H1 (cell line): Measurements from ENCODE around the gene CYP27B1. TPM values are rescaled to one million over a fixed set of nuclear protein-coding genes. Genes with fewer than 3 reads are reported as not detected.
A peak's percentile ranks its signal among the peaks of the same experiment; 100 is the strongest.

ENCODE experiments used
- CTCF ChIA-PET: fragments of 300-600 bp; sonication (Branson Sonifier 250); formaldehyde crosslinking; loops from one replicate; lab custom pipeline; 2021; ENCODE audit not compliant: partially characterized antibody; lab: Charles Lee
- POLR2A ChIA-PET: fragments of 300-600 bp; sonication (Branson Sonifier 250); formaldehyde crosslinking; loops from one replicate; lab custom pipeline; 2021; ENCODE audit warnings: inconsistent platforms; ENCODE audit not compliant: partially characterized antibody; lab: Charles Lee
- DNase-seq, 2 experiments: peaks; one replicate each; pipeline versions ENCODE4 v3.0.0 to v3.0.0-alpha.2; 2010 to 2022; ENCODE audit warnings: low spot score in 2 of 2, low read depth in 1 of 2, mixed read lengths in 1 of 2
- FAIRE-seq: peaks from 2 replicates; lab custom pipeline; 2011; peaks lifted over from hg19 to GRCh38; lab: Jason Lieb, UNC
- H2AFZ ChIP-seq: 2 replicates; pipeline ENCODE4 v1.8.1; 2012; ENCODE audit warnings: low read length, inconsistent platforms
- H2AK5ac ChIP-seq: 2 replicates; pipeline ENCODE4 v1.6.1; 2013; ENCODE audit warnings: low read depth, low read length
- H2BK120ac ChIP-seq: replicated peaks from 2 replicates; pipeline ENCODE3; 2013; ENCODE audit warnings: low read depth, low read length, inconsistent platforms
- H2BK12ac ChIP-seq: 2 replicates; pipeline ENCODE4 v1.6.1; 2013; ENCODE audit warnings: low read depth, low read length
- H2BK15ac ChIP-seq: 2 replicates; pipeline ENCODE4 v1.6.1; 2013; ENCODE audit warnings: low read length
- H2BK20ac ChIP-seq: 2 replicates; pipeline ENCODE4 v1.6.1; 2013; ENCODE audit warnings: low read length
- H2BK5ac ChIP-seq: 2 replicates; pipeline ENCODE4 v1.6.1; 2013; ENCODE audit warnings: low read depth, low read length
- H3K14ac ChIP-seq: 2 replicates; pipeline ENCODE4 v1.6.1; 2013; ENCODE audit warnings: inconsistent platforms; ENCODE audit not compliant: insufficient read length
- H3K18ac ChIP-seq: 2 replicates; pipeline ENCODE4 v1.6.1; 2013; ENCODE audit warnings: low read length; ENCODE audit errors: extremely low read depth
- H3K23ac ChIP-seq: 2 replicates; pipeline ENCODE4 v1.6.1; 2013; ENCODE audit warnings: inconsistent platforms; ENCODE audit not compliant: insufficient read length
- H3K23me2 ChIP-seq: 2 replicates; pipeline ENCODE4 v1.6.1; 2013; ENCODE audit warnings: low read depth, low read length
- H3K27ac ChIP-seq: 2 replicates; pipeline ENCODE4 v1.6.1; 2011; ENCODE audit warnings: low read depth, low read length, inconsistent platforms
- H3K27me3 ChIP-seq, 4 experiments: replicated peaks in 1 of 4; 1 replicate in 1 of 4; 2 replicates in 3 of 4; pipeline versions ENCODE4 v1.6.1 to v1.8.1; 2011 to 2013; ENCODE audit warnings: low read length in 3 of 4, mild to moderate bottlenecking in 3 of 4, inconsistent platforms in 2 of 4, mixed read lengths in 2 of 4, moderate library complexity in 1 of 4; ENCODE audit not compliant: control insufficient read depth in 3 of 4, insufficient read depth in 3 of 4; ENCODE audit errors: extremely low read depth in 1 of 4
- H3K36me3 ChIP-seq, 4 experiments: 2 replicates each; pipeline versions ENCODE4 v1.6.1 to v1.8.1; 2011 to 2013; ENCODE audit warnings: mild to moderate bottlenecking in 4 of 4, low read length in 3 of 4, moderate library complexity in 2 of 4, control low read depth in 1 of 4, inconsistent platforms in 1 of 4; ENCODE audit not compliant: insufficient read depth in 4 of 4, control insufficient read depth in 2 of 4
- H3K4ac ChIP-seq: replicated peaks from 2 replicates; pipeline ENCODE3; 2013; ENCODE audit warnings: low read length, low read depth, mixed read lengths, inconsistent platforms; ENCODE audit not compliant: insufficient read length
- H3K4me1 ChIP-seq, 4 experiments: replicated peaks in 1 of 4; 1 replicate in 1 of 4; 2 replicates in 3 of 4; pipeline versions ENCODE4 v1.6.1 to v1.8.1; 2011 to 2013; ENCODE audit warnings: low read length in 3 of 4, inconsistent platforms in 2 of 4, mixed read lengths in 1 of 4; ENCODE audit not compliant: insufficient read depth in 4 of 4, control insufficient read depth in 3 of 4
- H3K4me2 ChIP-seq, 2 experiments: 2 replicates each; pipeline versions ENCODE4 v1.6.1 to v1.8.1; 2011 to 2013; ENCODE audit warnings: low read depth in 2 of 2, low read length in 2 of 2, control low read depth in 1 of 2, inconsistent platforms in 1 of 2, mild to moderate bottlenecking in 1 of 2; ENCODE audit not compliant: insufficient read depth in 1 of 2
- H3K4me3 ChIP-seq, 4 experiments: fragments of 200-600, 300-600 bp in 1 of 4; sonication (generic), shearing (Covaris generic), sonication (Bioruptor Twin) in 1 of 4; 2 replicates each; pipeline versions ENCODE4 v1.5.1 to v1.8.1; 2011 to 2016; ENCODE audit warnings: low read length in 4 of 4, low read depth in 3 of 4, control low read depth in 2 of 4, inconsistent platforms in 2 of 4, mild to moderate bottlenecking in 2 of 4, mixed read lengths in 1 of 4, moderate library complexity in 1 of 4; ENCODE audit not compliant: insufficient read depth in 2 of 4; ENCODE audit errors: extremely low read depth in 1 of 4
- H3K56ac ChIP-seq: replicated peaks from 2 replicates; pipeline ENCODE3; 2013; ENCODE audit warnings: low read depth, mild to moderate bottlenecking, mixed read lengths, low read length, inconsistent platforms; ENCODE audit not compliant: insufficient read length
- H3K79me1 ChIP-seq: 2 replicates; pipeline ENCODE4 v1.6.1; 2013; ENCODE audit warnings: low read depth, low read length, control low read depth
- H3K79me2 ChIP-seq, 2 experiments: 2 replicates each; pipeline versions ENCODE4 v1.6.1 to v1.8.1; 2012 to 2013; ENCODE audit warnings: low read length in 2 of 2, mild to moderate bottlenecking in 2 of 2, inconsistent platforms in 1 of 2; ENCODE audit not compliant: insufficient read depth in 2 of 2, control insufficient read depth in 1 of 2
- H3K9ac ChIP-seq, 4 experiments: replicated peaks in 1 of 4; 1 replicate in 1 of 4; 2 replicates in 3 of 4; pipeline versions ENCODE4 v1.6.1 to v1.8.1; 2011 to 2013; ENCODE audit warnings: low read depth in 3 of 4, low read length in 3 of 4, control low read depth in 2 of 4, mild to moderate bottlenecking in 2 of 4, moderate library complexity in 2 of 4, inconsistent platforms in 1 of 4; ENCODE audit errors: extremely low read depth in 1 of 4
- H3K9me3 ChIP-seq, 2 experiments: 2 replicates each; pipeline versions ENCODE4 v1.6.1 to v1.8.1; 2012 to 2013; ENCODE audit warnings: mild to moderate bottlenecking in 2 of 2, moderate library complexity in 2 of 2, control low read depth in 1 of 2, inconsistent platforms in 1 of 2, low read depth in 1 of 2, low read length in 1 of 2, mixed read lengths in 1 of 2; ENCODE audit not compliant: insufficient read depth in 2 of 2
- H4K20me1 ChIP-seq, 2 experiments: replicated peaks in 1 of 2; 2 replicates each; pipeline versions ENCODE3 to v1.8.1; 2011 to 2013; ENCODE audit warnings: inconsistent platforms in 2 of 2, low read length in 2 of 2, mild to moderate bottlenecking in 1 of 2; ENCODE audit not compliant: insufficient read depth in 2 of 2, control insufficient read depth in 1 of 2
- H4K5ac ChIP-seq: 2 replicates; pipeline ENCODE4 v1.6.1; 2013; ENCODE audit warnings: low read length, low read depth, mixed read lengths, inconsistent platforms; ENCODE audit not compliant: insufficient read length
- H4K8ac ChIP-seq: 2 replicates; pipeline ENCODE4 v1.8.0; 2013; ENCODE audit warnings: mild to moderate bottlenecking, moderate library complexity, low read length, inconsistent platforms; ENCODE audit not compliant: insufficient read depth; ENCODE audit errors: extremely low read depth
- H4K91ac ChIP-seq: replicated peaks from 2 replicates; pipeline ENCODE3; 2013; ENCODE audit warnings: low read length, mixed read lengths, inconsistent platforms; ENCODE audit not compliant: insufficient read length
- CHD1 ChIP-seq: IDR thresholded peaks from 2 replicates; pipeline ENCODE4 v1.6.1; 2012; ENCODE audit warnings: low read depth, low read length, improper control_type of control experiment
- WGBS, 2 experiments: shearing (Covaris generic) in 1 of 2; methylation state at CpG; one replicate each; pipeline versions ENCODE4 v1.1.6 to v1.1.7; 2013 to 2015; ENCODE audit warnings: low lambda C conversion rate in 2 of 2, mixed read lengths in 2 of 2, inconsistent platforms in 1 of 2, low coverage in 1 of 2, missing lambda C conversion rate in 1 of 2; ENCODE audit not compliant: insufficient replicate concordance in 2 of 2, insufficient coverage in 1 of 2, insufficient read length in 1 of 2; ENCODE audit errors: extremely low coverage in 1 of 2, missing lambda C conversion rate in 1 of 2; 5-methylcytosine and 5-hydroxymethylcytosine counted together
- polyA plus RNA-seq, 7 experiments: library from polyadenylated mRNA; depleted of rRNA in 3 of 7; stranded (reverse) in 5 of 7; unstranded in 2 of 7; fragments of >200 nt in 5 of 7; fragments of 200-250 nt in 2 of 7; gene quantifications; 1 replicate in 5 of 7; 2 replicates in 1 of 7; 4 replicates in 1 of 7; pipeline versions ENCODE4 v1.2.1 to v1.2.3, GENCODE V29; 2011 to 2013; ENCODE audit warnings: missing spikeins in 2 of 7, mixed read lengths in 2 of 7
- total RNA-seq: library from RNA; stranded (reverse); fragmentation: NEBNext Ultra II Directional; extraction: Animal tissue kit (Norgen Biotek cat#: 25700); gene quantifications from 2 replicates; pipeline ENCODE4 v1.2.1, GENCODE V29; 2021

Gene CYP27B1
- total and polyA plus RNA-seq, 2 of the 8 experiments (the other 6 are each of a cell fraction or from before 2014, with no cell fraction given): 2.9 to 3.3 TPM

DNA sequence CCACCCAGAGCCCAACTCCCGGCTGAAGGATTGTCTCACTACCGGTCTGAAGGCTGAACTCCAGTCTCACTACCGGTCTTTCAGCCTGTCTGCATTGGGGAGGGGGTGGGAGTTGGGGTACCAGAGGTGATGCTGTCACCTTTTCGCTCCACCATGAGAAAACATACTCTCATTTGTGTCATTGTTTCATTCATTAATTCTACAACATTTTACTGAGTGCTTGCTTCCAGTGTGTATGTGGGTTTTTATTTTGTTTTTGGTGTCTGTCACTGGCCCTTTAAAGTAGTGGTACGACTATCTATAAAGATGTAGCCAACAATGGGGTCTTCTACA, 14.2 kb downstream of the CYP27B1 start:
- ChIA-PET POLR2A (interaction anchor here (0.8 to 5.3 kb wide), 6 partner anchors 11 to 122 kb away, joined by 3 to 25 read pairs (median 7); partner anchors contain the start of genes AGAP2 and CYP27B1), CTCF (no interaction called here)
- no peak overlapping the region for H3K23ac ChIP-seq
- no peak overlapping the region for H2AK5ac ChIP-seq
- H3K4me2 ChIP-seq: peak overlapping the region; percentile 75 to 95
- no peak overlapping the region for H3K56ac ChIP-seq
- no peak overlapping the region for H2BK20ac ChIP-seq
- 10% methylated on average over 5 of the region's 5 CpGs; no CpG with 5 or more reads in 1 of the 2 experiments for WGBS, 2 experiments
- no peak overlapping the region for H3K14ac ChIP-seq
- H3K9me3 ChIP-seq: no peaks in the 10 kb centered on the region
- H4K91ac ChIP-seq: no peak overlapping the region
- no peak overlapping the region for H3K18ac ChIP-seq
- no peak overlapping the region for H2BK120ac ChIP-seq
- no peak overlapping the region for H2BK15ac ChIP-seq
- peaks cover 12 to 20% of the 10 kb centered on the region in 2 experiments for H3K79me2 ChIP-seq
- FAIRE-seq: no peak
- no peak overlapping the region for H2AFZ ChIP-seq
- H3K36me3 ChIP-seq: peaks cover 17 to 32% (median 22%) of the 10 kb centered on the region in 4 experiments
- no peak for DNase-seq
- H3K23me2 ChIP-seq: peaks cover 18% of the 10 kb centered on the region
- H3K79me1 ChIP-seq: peaks cover 15% of the 10 kb centered on the region; the same call in 1 of the 2 replicates
- H3K4ac ChIP-seq: no peak overlapping the region
- H4K20me1 ChIP-seq: peaks cover 3 to 5% of the 10 kb centered on the region in 2 experiments
- H3K4me3 ChIP-seq: peak overlapping the region; percentile 14 to 51 (median 22); a peak in 5 of 8 replicates
- H2BK5ac ChIP-seq: no peak overlapping the region
- H4K8ac ChIP-seq: no peak overlapping the region
- H4K5ac ChIP-seq: no peak overlapping the region
- H3K4me1 ChIP-seq: peaks cover 3 to 26% (median 7%) of the 10 kb centered on the region in 4 experiments; a peak in 6 of 7 replicates
- no peak overlapping the region for H2BK12ac ChIP-seq
- no peak overlapping the region for H3K9ac ChIP-seq
- no peak overlapping the region for H3K27ac ChIP-seq
- H3K27me3 ChIP-seq: peaks cover 8 to 26% (median 22%) of the 10 kb centered on the region in 4 experiments
- no peak for TF ChIP-seq CHD1
